Measurements from ENCODE around the gene NFYA.

DNA sequence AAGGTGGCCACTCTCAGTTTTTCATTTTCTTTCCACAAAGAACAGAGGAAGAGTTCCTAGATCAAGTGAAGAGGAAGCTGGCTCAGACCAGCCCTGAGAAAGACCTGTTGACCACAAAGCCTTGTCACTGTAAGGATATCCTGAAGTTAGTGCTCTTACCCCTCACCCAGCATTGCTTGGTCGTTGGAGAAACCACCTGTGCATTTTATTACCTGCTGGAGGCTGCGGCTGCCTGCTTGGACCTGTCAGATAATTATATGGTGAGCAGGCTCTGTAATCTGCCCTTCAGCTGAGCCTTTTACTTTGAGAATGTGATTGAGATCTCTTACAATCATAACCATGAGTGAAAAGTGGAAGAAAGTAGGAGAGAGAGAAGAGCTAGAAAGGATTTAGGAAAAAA lies 59.5 kb downstream of the NFYA start:
- TF ChIP-seq, protein P1, sequence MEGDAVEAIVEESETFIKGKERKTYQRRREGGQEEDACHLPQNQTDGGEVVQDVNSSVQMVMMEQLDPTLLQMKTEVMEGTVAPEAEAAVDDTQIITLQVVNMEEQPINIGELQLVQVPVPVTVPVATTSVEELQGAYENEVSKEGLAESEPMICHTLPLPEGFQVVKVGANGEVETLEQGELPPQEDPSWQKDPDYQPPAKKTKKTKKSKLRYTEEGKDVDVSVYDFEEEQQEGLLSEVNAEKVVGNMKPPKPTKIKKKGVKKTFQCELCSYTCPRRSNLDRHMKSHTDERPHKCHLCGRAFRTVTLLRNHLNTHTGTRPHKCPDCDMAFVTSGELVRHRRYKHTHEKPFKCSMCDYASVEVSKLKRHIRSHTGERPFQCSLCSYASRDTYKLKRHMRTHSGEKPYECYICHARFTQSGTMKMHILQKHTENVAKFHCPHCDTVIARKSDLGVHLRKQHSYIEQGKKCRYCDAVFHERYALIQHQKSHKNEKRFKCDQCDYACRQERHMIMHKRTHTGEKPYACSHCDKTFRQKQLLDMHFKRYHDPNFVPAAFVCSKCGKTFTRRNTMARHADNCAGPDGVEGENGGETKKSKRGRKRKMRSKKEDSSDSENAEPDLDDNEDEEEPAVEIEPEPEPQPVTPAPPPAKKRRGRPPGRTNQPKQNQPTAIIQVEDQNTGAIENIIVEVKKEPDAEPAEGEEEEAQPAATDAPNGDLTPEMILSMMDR (IDR thresholded peaks at IDR 0.05): no peak
- TF ChIP-seq POLR2A (IDR thresholded peaks at IDR 0.05): no peak

Data from testis (tissue), 2 donors.